HG03159 (cell line): Measurements from ENCODE around the gene OR3A2.
"Not testable (repeated sequence)": the region's sequence is repeated elsewhere in the genome, so short reads cannot be mapped to it uniquely, and the experiment has no call there.

Experiments
- ATAC-seq: cut with Tn5 transposase; IDR thresholded peaks from one replicate; pipeline ENCODE4 v1.9.1; 2021; ENCODE audit warnings: mild to moderate bottlenecking, moderate library complexity; ENCODE audit not compliant: unreplicated experiment

Gene OR3A2

GRCh38 chr17:3295632-3296031 lies 90.5 kb downstream of the OR3A2 start:
- ATAC-seq, result no peak

DNA sequence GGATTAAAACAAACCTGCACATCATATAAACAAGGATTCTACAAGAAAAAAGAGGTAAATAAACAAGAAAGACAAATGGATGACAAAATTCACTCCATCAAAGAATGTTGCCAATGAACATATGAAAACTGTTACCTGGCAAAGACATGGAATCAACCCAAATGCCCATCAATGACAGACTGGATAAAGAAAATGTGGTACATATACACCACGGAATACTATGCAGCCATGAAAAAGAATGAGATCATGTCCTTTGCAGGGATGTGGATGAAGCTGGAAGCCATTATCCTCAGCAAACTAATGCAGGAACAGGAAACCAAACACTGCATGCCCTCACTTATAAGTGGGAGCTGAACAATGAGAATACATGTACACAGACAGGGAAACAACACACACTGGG lies 92.6 kb downstream of the OR3A2 start:
- not testable (repeated sequence) for ATAC-seq

GRCh38 chr17:3282901-3283300 lies 103.2 kb downstream of the OR3A2 start:
- ATAC-seq, result no peak

- ATAC-seq, result no peak
Measured at GRCh38 chr17:3276126-3276525, 110.0 kb downstream of the OR3A2 start.

- no peak for ATAC-seq
Measured at GRCh38 chr17:3271072-3271848, 114.8 kb downstream of the OR3A2 start.

DNA sequence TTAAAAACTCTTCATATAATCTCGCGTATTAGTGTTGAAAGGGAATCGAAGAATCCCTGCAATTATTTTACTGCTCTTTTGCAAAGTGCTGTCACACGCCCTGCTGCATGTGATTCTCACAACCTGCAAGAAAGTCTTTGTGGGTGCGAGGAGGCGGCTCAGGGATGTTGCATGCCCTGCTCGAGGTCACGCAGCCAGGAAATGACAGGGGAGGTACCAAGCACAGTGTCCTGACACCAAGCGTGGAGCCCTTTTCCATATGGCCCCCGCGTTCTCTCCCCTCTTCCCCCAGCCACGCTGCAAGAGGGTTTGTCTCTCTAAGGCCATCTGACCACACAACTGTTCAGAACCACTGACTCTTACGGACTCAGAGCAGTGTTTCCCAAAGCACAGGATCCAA lies 125.5 kb downstream of the OR3A2 start:
- no peak for ATAC-seq

GRCh38 chr17:3260163-3260562 lies 125.9 kb downstream of the OR3A2 start:
- ATAC-seq, result no peak

DNA sequence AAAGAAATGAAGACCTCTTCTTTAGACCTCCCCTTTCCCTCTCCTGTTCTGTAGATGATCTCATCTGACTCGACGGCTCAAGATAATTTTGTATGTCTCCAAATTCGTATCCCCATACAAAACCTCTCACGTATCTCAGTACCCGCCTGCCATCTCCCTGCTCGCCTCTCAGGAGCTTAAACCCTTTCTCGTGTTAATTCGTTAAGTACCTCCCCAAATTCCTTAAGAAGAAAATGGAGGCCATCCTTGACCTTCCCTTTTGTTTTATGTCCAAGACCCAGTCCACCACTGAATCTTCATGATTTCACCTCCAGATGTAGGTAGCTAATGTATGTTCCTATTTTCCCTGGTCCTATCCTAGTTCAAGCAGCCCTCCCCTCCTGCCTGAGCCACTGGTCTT lies 129.5 kb downstream of the OR3A2 start:
- ATAC-seq, result no peak

DNA sequence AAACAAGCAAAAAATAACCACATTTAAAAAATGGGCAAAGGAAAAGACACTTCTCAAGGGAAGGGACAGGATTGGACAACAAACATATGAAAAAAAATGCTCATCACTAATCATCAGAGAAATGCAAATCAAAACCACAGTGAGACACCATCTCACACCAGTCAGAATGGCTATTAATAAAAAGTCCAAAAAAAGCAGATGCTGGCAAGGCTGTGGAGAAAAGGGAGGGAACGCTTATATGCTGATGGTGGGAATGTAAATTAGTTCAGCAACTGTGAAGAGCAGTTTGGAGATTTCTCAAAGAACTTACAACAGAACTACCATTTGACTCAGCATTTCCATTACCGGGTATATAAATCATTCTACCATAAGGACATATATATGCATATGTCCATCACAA lies 137.1 kb downstream of the OR3A2 start:
- not testable (repeated sequence) for ATAC-seq

DNA sequence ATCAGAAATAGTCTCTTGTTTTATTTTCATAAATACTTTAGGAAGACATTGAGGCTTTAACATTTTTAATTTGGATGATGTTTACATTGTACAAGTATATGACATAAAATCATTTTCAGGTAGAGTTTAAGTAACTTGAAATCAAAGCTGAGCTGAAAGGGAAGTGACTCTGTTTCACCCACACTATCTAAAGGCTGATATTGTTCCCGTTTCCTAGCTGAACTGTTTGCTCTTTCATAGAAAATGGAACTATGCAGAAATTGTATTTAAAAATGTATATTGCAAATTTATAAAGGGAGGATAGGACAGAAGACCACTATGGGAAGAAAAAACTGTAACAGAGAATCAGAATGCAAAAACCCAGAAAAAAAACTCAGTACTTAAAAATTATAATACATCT lies 141.3 kb downstream of the OR3A2 start:
- ATAC-seq, result not testable (repeated sequence)

GRCh38 chr17:3241044-3241443 lies 145.1 kb downstream of the OR3A2 start:
- not testable (repeated sequence) for ATAC-seq

DNA sequence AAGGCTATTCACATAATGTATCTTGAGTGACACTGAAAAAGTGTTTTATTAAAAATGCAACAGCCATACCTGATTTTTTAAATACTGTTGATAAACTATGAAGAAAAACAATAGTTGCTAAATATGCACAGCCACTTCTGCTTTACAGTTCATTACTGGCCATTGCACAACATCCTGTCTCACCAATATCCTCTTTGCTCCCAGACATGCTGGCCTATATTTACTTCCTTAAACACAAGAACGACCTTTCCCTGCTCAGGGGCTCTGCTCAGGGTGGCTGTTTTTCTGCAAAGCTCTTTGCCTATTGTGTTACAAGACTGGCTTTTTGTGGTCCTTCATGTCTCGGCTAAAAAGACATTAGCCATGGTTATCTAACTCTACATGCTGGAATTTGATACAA lies 147.4 kb downstream of the OR3A2 start:
- not testable (repeated sequence) for ATAC-seq

DNA sequence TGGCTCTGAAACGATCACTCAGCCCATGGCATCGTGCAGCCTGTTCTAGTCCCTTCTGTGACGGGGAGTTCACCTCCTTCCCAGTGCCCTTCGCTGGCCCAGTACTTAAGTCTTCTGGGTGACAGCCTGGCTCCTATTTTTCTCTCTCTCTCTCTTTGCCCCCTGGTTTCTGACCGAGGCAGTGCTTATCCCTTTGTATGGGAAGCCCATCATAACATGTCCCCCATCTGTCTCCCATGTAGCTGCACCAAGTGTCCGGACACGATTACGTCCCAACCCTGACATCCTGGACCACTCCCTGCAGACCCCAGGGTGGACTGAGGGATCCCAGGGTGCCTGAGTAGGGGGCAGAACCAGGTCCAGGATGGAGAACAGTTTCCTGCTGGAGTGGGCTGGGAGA lies 153.8 kb downstream of the OR3A2 start:
- not testable (repeated sequence) for ATAC-seq
